Suprapubic skin (tissue), 4 donors: ENCODE results near the gene PRR5. TPM values are rescaled to one million over a fixed set of nuclear protein-coding genes. Genes with fewer than 3 reads are reported as not detected.

Source experiments
- DNase-seq, 2 donors: peaks; one replicate each; pipeline ENCODE4 v3.0.0-alpha.2; 2019; ENCODE audit warnings: low spot score in 2 of 2
- H3K27ac ChIP-seq: fragments of 200-600 bp; sonication (generic); one replicate; pipeline ENCODE4 v1.5.1; 2019
- H3K27me3 ChIP-seq: fragments of 200-600 bp; sonication (generic); one replicate; pipeline ENCODE4 v1.5.1; 2019
- H3K36me3 ChIP-seq: fragments of 200-600 bp; sonication (generic); one replicate; pipeline ENCODE4 v1.5.1; 2019
- H3K4me1 ChIP-seq: fragments of 200-600 bp; sonication (generic); one replicate; pipeline ENCODE4 v1.5.1; 2019
- H3K4me3 ChIP-seq: fragments of 200-600 bp; sonication (generic); one replicate; pipeline ENCODE4 v1.5.1; 2019; ENCODE audit warnings: mild to moderate bottlenecking
- H3K9me3 ChIP-seq: fragments of 200-600 bp; sonication (generic); one replicate; pipeline ENCODE4 v1.5.1; 2019
- EP300 ChIP-seq: sonication (generic); formaldehyde crosslinking; IDR thresholded peaks from one replicate; pipeline ENCODE4 v1.6.1; 2017; ENCODE audit warnings: antibody characterized with exemption
- POLR2A ChIP-seq, 2 donors: fragments of 450-650 bp; IDR thresholded peaks; one replicate each; pipeline ENCODE4 v1.6.1; 2017; ENCODE audit warnings: antibody characterized with exemption in 2 of 2, mild to moderate bottlenecking in 2 of 2, moderate library complexity in 2 of 2
- POLR2AphosphoS5 ChIP-seq, 3 donors: sonication (generic); formaldehyde crosslinking; IDR thresholded peaks; one replicate each; pipeline ENCODE4 v1.6.1; 2017; ENCODE audit warnings: antibody characterized with exemption in 3 of 3
- WGBS: methylation state at CpG from one replicate; pipeline ENCODE4 v1.1.5; 2018; 5-methylcytosine and 5-hydroxymethylcytosine counted together
- total RNA-seq, 4 donors: library from RNA; depleted of rRNA; stranded (reverse); fragments of >200 nt; gene quantifications; one replicate each; pipeline ENCODE4 v1.1.0, GENCODE V29; 2016
- TF ChIP-seq, protein P1 (sequence below), 2 donors: fragments of 200-600 bp in 1 of 2; fragments of 450-650 bp in 1 of 2; sonication (generic) in 1 of 2; IDR thresholded peaks; one replicate each; pipeline ENCODE4 v1.5.1; 2016 to 2019; ENCODE audit warnings: antibody characterized with exemption in 2 of 2, mild to moderate bottlenecking in 1 of 2, moderate library complexity in 1 of 2

The PRR5 gene
- total RNA-seq, 4 donors from 2014 or later, result 14.9 to 25.0 (median 20.4) TPM

DNA sequence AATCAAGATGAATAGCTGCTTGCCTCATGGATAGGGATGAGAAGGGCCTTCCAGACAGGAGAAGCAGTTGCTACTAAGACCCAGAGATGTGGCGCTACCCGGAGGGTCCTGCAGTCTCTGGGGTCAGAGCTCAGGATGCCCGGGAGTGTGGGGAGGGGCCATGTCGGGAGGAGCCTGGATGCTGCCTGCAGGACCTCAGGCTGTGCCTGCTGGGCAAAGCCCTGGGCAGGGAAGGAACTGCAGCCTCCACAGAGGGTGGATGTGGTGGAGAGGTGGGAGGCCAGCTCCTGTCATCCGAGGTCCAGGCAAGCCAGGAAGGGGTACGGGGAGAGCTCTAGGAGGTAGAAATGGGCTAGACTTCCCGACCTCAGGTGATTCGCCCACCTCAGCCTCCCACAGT is 11.0 kb downstream of the PRR5 start:
- no peak overlapping the region for H3K27ac ChIP-seq

GRCh38 chr22:44714703-44715350 is 12.8 kb downstream of the PRR5 start:
- peaks cover 18% of the 10 kb centered on the region for H3K4me1 ChIP-seq
- DNase-seq, result no peak
- no peaks in the 10 kb centered on the region for H3K9me3 ChIP-seq
- no peak overlapping the region for H3K4me3 ChIP-seq
- TF ChIP-seq POLR2AphosphoS5 (IDR thresholded peaks at IDR 0.05), result peak in 1 of 3 donors; percentile 54
- TF ChIP-seq, protein P1, sequence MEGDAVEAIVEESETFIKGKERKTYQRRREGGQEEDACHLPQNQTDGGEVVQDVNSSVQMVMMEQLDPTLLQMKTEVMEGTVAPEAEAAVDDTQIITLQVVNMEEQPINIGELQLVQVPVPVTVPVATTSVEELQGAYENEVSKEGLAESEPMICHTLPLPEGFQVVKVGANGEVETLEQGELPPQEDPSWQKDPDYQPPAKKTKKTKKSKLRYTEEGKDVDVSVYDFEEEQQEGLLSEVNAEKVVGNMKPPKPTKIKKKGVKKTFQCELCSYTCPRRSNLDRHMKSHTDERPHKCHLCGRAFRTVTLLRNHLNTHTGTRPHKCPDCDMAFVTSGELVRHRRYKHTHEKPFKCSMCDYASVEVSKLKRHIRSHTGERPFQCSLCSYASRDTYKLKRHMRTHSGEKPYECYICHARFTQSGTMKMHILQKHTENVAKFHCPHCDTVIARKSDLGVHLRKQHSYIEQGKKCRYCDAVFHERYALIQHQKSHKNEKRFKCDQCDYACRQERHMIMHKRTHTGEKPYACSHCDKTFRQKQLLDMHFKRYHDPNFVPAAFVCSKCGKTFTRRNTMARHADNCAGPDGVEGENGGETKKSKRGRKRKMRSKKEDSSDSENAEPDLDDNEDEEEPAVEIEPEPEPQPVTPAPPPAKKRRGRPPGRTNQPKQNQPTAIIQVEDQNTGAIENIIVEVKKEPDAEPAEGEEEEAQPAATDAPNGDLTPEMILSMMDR (IDR thresholded peaks at IDR 0.05), result no peak
- 72% methylated on average over 16 of the region's 18 CpGs for WGBS
- H3K27me3 ChIP-seq, result no peaks in the 10 kb centered on the region
- no peak overlapping the region for H3K27ac ChIP-seq
- peaks cover 12% of the 10 kb centered on the region for H3K36me3 ChIP-seq

More for the DNA sequence above, 11.0 kb downstream of the PRR5 start:
- 89% methylated on average over 7 of the region's 8 CpGs for WGBS
- peaks cover 12% of the 10 kb centered on the region for H3K36me3 ChIP-seq
- H3K9me3 ChIP-seq, result no peaks in the 10 kb centered on the region
- H3K4me1 ChIP-seq, result peaks cover 18% of the 10 kb centered on the region
- TF ChIP-seq, protein P1 (IDR thresholded peaks at IDR 0.05), result no peak
- TF ChIP-seq POLR2A (IDR thresholded peaks at IDR 0.05) (no peak), EP300 (no peak), POLR2AphosphoS5 (IDR thresholded peaks at IDR 0.05) (no peak)
- no peaks in the 10 kb centered on the region for H3K27me3 ChIP-seq
- no peak overlapping the region for H3K4me3 ChIP-seq
- DNase-seq, result no peak

- H3K27me3 ChIP-seq, result no peaks in the 10 kb centered on the region
- H3K36me3 ChIP-seq, result peaks cover 19% of the 10 kb centered on the region
- no peak overlapping the region for H3K27ac ChIP-seq
- no peak overlapping the region for H3K4me3 ChIP-seq
- TF ChIP-seq POLR2A (IDR thresholded peaks at IDR 0.05), result no peak
- TF ChIP-seq, protein P1 (IDR thresholded peaks at IDR 0.05), result no peak
- no peak for TF ChIP-seq POLR2AphosphoS5 (IDR thresholded peaks at IDR 0.05)
- no peak for TF ChIP-seq EP300
- H3K4me1 ChIP-seq, result no peaks in the 10 kb centered on the region
- 95% methylated on average over 3 of the region's 3 CpGs for WGBS
- DNase-seq, result no peak
- H3K9me3 ChIP-seq, result no peaks in the 10 kb centered on the region
Measured at GRCh38 chr22:44718418-44718817, 16.4 kb downstream of the PRR5 start.

DNA sequence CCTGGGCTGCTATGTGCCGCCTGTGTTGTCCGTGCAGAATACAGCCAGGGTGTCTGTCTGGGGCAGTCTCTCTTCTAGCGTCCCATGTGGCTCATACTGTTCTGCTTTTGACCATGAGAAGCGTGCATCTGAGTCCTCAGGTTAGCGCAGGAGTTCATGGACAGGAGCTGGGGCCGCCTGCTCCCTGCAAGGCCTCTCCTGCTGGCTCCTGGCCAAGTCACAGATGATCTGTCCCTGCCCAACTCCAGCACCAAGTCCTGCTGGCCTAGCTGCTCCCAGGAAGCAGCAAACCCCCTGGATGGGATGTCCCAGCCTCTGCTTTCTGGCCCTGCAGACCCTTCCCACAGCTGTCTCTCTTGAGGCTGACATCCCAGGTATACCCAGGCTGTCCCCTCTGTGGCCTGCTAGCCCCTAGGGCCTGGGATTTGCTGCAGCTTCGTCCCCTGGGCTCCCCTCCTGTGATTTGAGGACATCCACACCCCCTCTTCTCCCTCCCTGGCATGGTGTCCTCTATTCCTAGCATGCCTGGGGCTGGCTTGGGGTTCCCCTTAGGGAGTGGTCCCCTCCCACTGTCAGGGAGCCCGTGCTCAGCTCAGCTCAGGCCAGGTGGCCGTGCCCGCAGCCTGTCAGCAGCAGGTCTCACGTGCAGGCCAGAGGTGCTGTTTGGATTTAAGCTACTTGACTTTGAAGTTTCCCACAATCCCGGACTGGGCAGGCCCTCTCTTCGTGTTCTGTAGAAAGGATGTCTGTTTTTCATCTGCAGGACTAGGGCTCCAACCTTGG is 17.8 kb downstream of the PRR5 start:
- peaks cover 20% of the 10 kb centered on the region for H3K36me3 ChIP-seq
- WGBS, result 70% methylated on average over 4 of the region's 13 CpGs
- no peak for DNase-seq
- H3K4me1 ChIP-seq, result no peaks in the 10 kb centered on the region
- H3K9me3 ChIP-seq, result no peaks in the 10 kb centered on the region
- no peak overlapping the region for H3K4me3 ChIP-seq
- no peak for TF ChIP-seq POLR2A (IDR thresholded peaks at IDR 0.05)
- no peak overlapping the region for H3K27ac ChIP-seq
- H3K27me3 ChIP-seq, result no peaks in the 10 kb centered on the region

- no peak overlapping the region for H3K27ac ChIP-seq
- no peaks in the 10 kb centered on the region for H3K4me1 ChIP-seq
- DNase-seq, result no peak
- H3K36me3 ChIP-seq, result peaks cover 21% of the 10 kb centered on the region
- no peaks in the 10 kb centered on the region for H3K27me3 ChIP-seq
- 91% methylated on average over 7 of the region's 7 CpGs for WGBS
- TF ChIP-seq POLR2AphosphoS5 (IDR thresholded peaks at IDR 0.05) (no peak), EP300 (no peak), POLR2A (IDR thresholded peaks at IDR 0.05) (no peak)
- TF ChIP-seq, protein P1 (IDR thresholded peaks at IDR 0.05), result no peak
- no peaks in the 10 kb centered on the region for H3K9me3 ChIP-seq
- H3K4me3 ChIP-seq, result no peak overlapping the region
Measured at GRCh38 chr22:44721213-44721612, 19.2 kb downstream of the PRR5 start.
